LNCAP (cell line): ENCODE measurements around the gene PCAT7.

Experiments used
- TF ChIP-seq, protein P1 (sequence below): fragments of 450-650 bp; IDR thresholded peaks from 2 replicates; pipeline ENCODE4 v1.5.1; 2017; ENCODE audit warnings: mild to moderate bottlenecking

Gene PCAT7

DNA sequence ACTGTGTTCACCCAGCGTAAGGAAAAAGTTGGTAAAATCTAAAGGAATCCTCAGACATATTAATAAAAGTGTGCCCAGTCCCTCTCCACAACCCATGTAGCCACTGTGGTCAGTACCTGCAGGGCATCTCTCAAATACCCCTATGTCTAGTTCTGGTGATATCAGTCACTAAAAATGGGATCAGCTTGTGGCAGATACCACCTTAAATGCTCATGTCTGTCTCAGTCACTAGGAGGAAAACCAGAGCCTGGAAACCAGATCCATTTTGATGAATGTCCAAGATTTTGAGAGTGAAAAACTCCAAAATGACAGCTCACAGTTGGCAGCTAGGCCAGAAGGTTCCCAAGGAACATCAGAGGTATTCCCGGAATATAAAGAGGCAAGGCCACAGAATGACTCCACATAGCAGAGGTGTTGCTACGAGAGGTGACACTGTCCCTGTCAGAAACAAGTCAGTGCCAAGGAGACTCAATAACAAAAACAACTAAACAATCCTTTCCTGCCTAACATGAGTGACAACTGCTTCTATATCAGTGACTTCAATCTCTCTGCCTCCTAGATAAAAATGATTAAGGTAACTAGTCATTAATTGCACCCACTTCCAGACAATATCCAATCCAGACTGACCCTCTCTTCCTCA lies 13.5 kb downstream of the PCAT7 start:
- TF ChIP-seq, protein P1, sequence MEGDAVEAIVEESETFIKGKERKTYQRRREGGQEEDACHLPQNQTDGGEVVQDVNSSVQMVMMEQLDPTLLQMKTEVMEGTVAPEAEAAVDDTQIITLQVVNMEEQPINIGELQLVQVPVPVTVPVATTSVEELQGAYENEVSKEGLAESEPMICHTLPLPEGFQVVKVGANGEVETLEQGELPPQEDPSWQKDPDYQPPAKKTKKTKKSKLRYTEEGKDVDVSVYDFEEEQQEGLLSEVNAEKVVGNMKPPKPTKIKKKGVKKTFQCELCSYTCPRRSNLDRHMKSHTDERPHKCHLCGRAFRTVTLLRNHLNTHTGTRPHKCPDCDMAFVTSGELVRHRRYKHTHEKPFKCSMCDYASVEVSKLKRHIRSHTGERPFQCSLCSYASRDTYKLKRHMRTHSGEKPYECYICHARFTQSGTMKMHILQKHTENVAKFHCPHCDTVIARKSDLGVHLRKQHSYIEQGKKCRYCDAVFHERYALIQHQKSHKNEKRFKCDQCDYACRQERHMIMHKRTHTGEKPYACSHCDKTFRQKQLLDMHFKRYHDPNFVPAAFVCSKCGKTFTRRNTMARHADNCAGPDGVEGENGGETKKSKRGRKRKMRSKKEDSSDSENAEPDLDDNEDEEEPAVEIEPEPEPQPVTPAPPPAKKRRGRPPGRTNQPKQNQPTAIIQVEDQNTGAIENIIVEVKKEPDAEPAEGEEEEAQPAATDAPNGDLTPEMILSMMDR: no peak

DNA sequence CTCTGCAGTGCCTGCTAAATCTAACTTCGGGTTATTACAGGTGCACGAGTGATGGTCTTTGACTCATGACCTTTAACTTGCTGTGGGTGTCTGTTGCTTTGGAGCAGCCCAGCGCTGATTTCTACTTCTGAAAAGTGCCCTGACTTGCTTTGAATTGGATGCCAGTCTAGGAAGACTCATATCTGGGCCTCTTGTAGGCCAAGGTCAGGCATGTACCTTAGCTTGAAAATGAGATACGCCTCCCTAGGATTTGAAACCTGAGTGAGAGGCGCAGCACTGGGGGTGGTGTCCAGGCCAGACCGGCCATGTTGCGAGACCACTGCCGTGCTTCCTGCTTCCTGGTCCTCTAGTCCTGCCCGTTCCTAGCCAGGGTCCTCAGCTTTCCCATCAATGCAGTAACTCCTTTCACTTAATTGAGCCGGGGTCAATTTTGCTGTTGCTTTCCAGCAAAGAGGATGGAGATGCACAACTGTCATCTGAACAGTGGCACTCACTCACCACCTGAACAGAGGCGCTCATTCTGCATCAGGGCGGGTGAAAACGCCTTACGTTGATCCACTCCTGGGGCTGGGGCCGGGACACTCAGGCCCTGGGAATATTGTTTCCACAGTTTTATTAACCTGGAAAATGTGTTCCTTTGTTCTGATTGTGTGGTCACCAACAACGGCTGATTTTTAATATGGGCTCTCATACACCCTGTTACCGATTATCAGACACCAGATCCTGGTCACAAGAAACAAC lies 14.3 kb downstream of the PCAT7 start:
- TF ChIP-seq, protein P1: no peak

DNA sequence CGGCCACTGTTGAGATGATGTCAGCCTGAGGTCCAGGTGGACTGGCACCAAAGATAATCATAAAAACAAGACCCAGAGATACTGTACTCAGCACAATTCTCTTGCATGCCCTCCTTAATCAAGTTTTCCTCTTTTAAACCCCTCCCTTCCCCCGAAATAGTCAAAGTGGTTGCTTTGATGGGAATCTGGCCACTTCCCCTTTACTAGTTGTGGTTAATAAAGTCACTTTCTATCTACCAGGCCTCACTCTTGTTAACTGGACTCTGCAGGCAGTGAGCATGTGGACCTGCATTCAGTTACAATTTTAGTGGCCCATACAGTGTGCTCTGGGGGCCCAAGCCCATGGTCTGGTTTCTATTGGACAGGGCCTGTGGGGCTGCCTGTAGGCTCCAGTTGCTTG lies 21.2 kb downstream of the PCAT7 start:
- TF ChIP-seq, protein P1: no peak

DNA sequence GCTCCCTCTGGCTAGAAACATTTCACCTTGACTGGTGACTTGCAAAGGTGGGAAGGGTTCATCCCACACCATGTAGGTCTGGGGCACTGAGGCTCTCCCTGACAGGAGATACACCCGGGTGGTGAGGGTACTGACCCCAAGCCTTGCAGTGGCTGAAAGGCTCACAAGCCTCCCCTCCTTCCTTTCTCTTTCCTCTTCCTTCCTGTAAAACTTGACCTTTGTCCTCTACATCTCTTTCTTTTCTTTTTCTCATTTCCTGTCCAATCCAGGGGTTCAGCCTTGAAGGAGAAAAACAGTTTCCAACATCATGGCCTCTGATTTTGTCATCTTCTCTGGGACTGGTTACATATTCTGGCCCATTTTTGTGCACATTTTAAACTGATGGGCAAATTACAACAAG lies 22.2 kb downstream of the PCAT7 start:
- TF ChIP-seq, protein P1: no peak

DNA sequence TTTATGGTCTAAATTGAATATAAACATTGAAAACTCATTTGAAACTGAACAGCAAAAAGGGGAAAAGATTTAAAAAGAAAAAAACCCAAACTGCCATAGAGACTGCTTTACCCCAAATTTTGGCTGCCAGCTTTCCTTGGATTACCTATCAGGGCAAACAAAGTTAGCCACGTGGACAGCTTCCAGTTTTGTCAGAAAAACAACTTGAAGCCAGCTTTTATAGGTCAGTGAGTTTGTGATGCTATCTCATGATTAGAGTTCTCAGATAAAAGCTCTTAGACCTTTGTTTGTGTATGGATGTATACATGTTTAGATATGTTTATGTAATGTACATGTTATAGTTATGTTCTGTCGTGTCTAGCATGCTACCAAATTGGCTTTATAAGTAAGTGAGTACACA lies 22.7 kb downstream of the PCAT7 start:
- TF ChIP-seq, protein P1: no peak

DNA sequence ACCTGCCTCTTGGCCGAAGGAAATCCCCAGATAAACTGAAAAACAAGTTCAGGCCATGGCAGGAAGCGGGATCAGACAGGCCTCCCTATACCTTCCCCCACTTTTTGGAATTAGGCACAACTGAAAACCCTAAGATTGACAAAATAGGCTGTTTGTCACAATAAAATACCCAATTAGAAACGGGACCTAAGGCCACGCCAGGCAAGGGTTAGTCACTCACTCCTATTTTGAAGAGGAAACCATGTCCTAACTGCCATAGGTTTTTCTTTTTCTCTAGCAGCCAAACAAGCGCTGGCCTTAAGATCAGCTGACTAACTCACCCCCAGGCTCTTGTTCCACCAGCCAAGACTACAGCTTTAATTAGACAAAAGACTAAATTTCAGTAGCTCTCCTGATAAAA lies 26.8 kb downstream of the PCAT7 start:
- TF ChIP-seq, protein P1: no peak

DNA sequence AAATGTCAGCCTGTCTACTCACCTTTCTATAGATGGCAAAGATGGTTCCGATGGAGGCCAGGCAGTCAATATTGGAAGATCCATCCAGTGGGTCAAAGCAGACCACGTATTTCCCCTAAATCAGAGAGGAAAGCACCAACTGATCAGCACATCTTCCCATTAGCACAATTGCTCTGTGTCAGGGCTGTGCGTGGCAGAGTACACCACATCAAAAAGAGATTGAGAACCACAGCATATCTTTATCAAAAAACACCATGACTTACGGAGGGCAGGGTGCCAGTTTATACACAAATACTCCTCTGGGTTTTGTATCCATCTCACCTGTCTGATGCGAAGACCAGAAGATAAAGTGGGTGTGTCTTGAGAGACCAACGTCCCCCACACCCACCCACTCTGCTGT lies 29.7 kb downstream of the PCAT7 start:
- TF ChIP-seq, protein P1: no peak
